Activated naive CD4-positive, alpha-beta T cell treated with anti-CD3 and anti-CD28 coated beads, Interleukin-2, amount 10 ng/mL, durations not matched to agents 7 days and 5 days (primary cell): ENCODE measurements around the gene RPS26.
A peak's percentile ranks its signal among the peaks of the same experiment; 100 is the strongest.

ENCODE experiments used
- CTCF ChIA-PET: fragments of 350-600 bp; sonication (Branson Sonifier 250); formaldehyde crosslinking; loops from one replicate; lab custom pipeline; 2021; ENCODE audit warnings: antibody characterized with exemption; lab: Charles Lee
- DNase-seq: peaks from one replicate; pipeline ENCODE4 v3.0.0-alpha.2; 2020
- H3K27ac Mint-ChIP-seq: one replicate; pipeline ENCODE4 v1.8.0; 2021; ENCODE audit warnings: mild to moderate bottlenecking, moderate library complexity, mixed read lengths
- H3K27me3 Mint-ChIP-seq: one replicate; pipeline ENCODE4 v1.8.0; 2021; ENCODE audit warnings: mild to moderate bottlenecking, mixed read lengths
- H3K36me3 Mint-ChIP-seq: one replicate; pipeline ENCODE4 v1.8.0; 2021; ENCODE audit warnings: mixed read lengths
- H3K4me1 Mint-ChIP-seq: one replicate; pipeline ENCODE4 v1.8.0; 2021; ENCODE audit warnings: mixed read lengths
- H3K4me3 Mint-ChIP-seq: one replicate; pipeline ENCODE4 v1.8.0; 2021; ENCODE audit warnings: mild to moderate bottlenecking, moderate library complexity, mixed read lengths
- H3K9me3 Mint-ChIP-seq: one replicate; pipeline ENCODE4 v1.8.0; 2021; ENCODE audit warnings: mixed read lengths

RPS26 gene

GRCh38 chr12:56007564-56008559 is 33.9 kb upstream of the RPS26 start:
- CTCF ChIA-PET = interaction anchor here (2.0 to 2.5 kb wide), 2 partner anchors 12 to 22 kb away, joined by 10 to 12 read pairs; partner anchors contain the start of gene SUOX
- peak overlapping the region; percentile 77 for H3K4me3 Mint-ChIP-seq
- H3K9me3 Mint-ChIP-seq = no peaks in the 10 kb centered on the region
- peak overlapping the region; percentile 40 for H3K27ac Mint-ChIP-seq
- peak; percentile 79 for DNase-seq
- H3K27me3 Mint-ChIP-seq = peaks cover 15% of the 10 kb centered on the region
- peaks cover 8% of the 10 kb centered on the region for H3K36me3 Mint-ChIP-seq
- peaks cover 36% of the 10 kb centered on the region for H3K4me1 Mint-ChIP-seq

- H3K27ac Mint-ChIP-seq = no peak overlapping the region
- H3K4me3 Mint-ChIP-seq = no peak overlapping the region
- H3K27me3 Mint-ChIP-seq = peaks cover 11% of the 10 kb centered on the region
- peaks cover 35% of the 10 kb centered on the region for H3K4me1 Mint-ChIP-seq
- no peak for DNase-seq
- no peaks in the 10 kb centered on the region for H3K9me3 Mint-ChIP-seq
- H3K36me3 Mint-ChIP-seq = peaks cover 6% of the 10 kb centered on the region
- CTCF ChIA-PET = interaction anchor here (0.9 to 1.1 kb wide), 2 partner anchors 9 to 13 kb away, joined by 3 to 7 read pairs; partner anchors contain the start of gene SUOX
Observed at GRCh38 chr12:56010111-56010570, 31.6 kb upstream of the RPS26 start.

GRCh38 chr12:56011509-56012090 is 30.1 kb upstream of the RPS26 start:
- Mint-ChIP-seq H3K27ac (no peak overlapping the region), H3K4me3 (no peak overlapping the region), H3K9me3 (no peaks in the 10 kb centered on the region), H3K36me3 (peaks cover 6% of the 10 kb centered on the region), H3K27me3 (peaks cover 11% of the 10 kb centered on the region), H3K4me1 (peaks cover 34% of the 10 kb centered on the region)
- CTCF ChIA-PET = interaction anchor here (0.5 to 1.0 kb wide), 2 partner anchors 68 to 1678 kb away, joined by 3 to 5 read pairs; no protein-coding TSS in a partner anchor
- no peak for DNase-seq

DNA sequence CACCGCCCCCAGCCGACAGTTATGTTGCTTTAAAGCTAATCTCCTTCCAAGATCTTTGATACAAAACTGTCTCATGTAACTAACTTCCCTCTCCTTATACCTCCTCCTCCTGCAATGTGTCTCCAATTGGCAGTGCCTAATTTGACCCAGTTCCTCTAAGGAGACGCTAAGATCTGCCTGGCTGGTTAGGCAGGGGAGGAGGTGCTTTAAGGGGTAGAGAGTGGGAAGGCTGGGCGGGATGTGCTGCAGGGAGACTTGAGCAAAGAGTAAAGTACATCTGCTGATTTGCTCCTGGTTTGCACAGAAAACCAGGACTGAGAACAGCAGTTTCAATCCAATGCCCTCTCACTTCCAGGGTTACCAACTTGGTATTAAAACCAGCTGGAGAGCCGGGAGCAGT is 28.2 kb upstream of the RPS26 start:
- CTCF ChIA-PET = interaction anchor here (1.3 to 1.6 kb wide), 2 partner anchors 16 to 18 kb away, joined by 5 read pairs; no protein-coding TSS in a partner anchor
- Mint-ChIP-seq H3K36me3 (peaks cover 11% of the 10 kb centered on the region), H3K4me1 (peaks cover 27% of the 10 kb centered on the region), H3K27me3 (peaks cover 7% of the 10 kb centered on the region), H3K4me3 (no peak overlapping the region), H3K27ac (no peak overlapping the region), H3K9me3 (no peaks in the 10 kb centered on the region)
- DNase-seq = no peak

GRCh38 chr12:56014205-56014604 is 27.5 kb upstream of the RPS26 start:
- no peak for DNase-seq
- peaks cover 24% of the 10 kb centered on the region for H3K4me1 Mint-ChIP-seq
- H3K27me3 Mint-ChIP-seq = peaks cover 7% of the 10 kb centered on the region
- no peaks in the 10 kb centered on the region for H3K9me3 Mint-ChIP-seq
- H3K27ac Mint-ChIP-seq = no peak overlapping the region
- H3K36me3 Mint-ChIP-seq = peaks cover 12% of the 10 kb centered on the region
- H3K4me3 Mint-ChIP-seq = no peak overlapping the region
- CTCF ChIA-PET = interaction anchor here (1.3 to 1.6 kb wide), 2 partner anchors 15 to 18 kb away, joined by 5 read pairs; no protein-coding TSS in a partner anchor

DNA sequence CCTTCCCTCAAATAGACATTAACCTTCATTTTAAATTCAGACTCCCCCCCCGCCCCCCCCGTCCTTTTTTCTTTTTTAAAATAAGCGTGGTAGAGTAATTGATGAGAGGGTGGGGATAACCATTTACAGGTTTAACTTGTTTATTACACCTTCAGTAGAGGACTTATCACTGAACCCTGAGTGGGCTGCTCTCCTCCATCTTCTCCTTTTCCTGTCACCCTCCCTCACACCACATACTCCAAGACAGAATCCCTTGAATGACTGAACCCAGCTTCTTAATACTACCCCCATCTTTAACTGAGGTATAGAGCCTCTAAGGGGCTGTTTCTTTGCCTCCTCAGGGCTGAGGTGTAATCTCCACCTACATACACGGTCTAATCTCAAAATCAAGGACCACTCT is 24.5 kb upstream of the RPS26 start:
- peaks cover 3% of the 10 kb centered on the region for H3K27me3 Mint-ChIP-seq
- H3K4me1 Mint-ChIP-seq = peaks cover 41% of the 10 kb centered on the region
- CTCF ChIA-PET = interaction anchor here (1.1 kb wide), 1 partner anchor 278 kb away, joined by 3 read pairs; no protein-coding TSS in a partner anchor
- H3K36me3 Mint-ChIP-seq = peaks cover 12% of the 10 kb centered on the region
- no peak overlapping the region for H3K27ac Mint-ChIP-seq
- no peak overlapping the region for H3K4me3 Mint-ChIP-seq
- H3K9me3 Mint-ChIP-seq = no peaks in the 10 kb centered on the region
- DNase-seq = no peak

GRCh38 chr12:56018356-56018755 is 23.4 kb upstream of the RPS26 start:
- Mint-ChIP-seq H3K27ac (no peak overlapping the region), H3K36me3 (peaks cover 10% of the 10 kb centered on the region), H3K27me3 (peaks cover 3% of the 10 kb centered on the region), H3K4me3 (no peak overlapping the region), H3K9me3 (no peaks in the 10 kb centered on the region), H3K4me1 (peaks cover 51% of the 10 kb centered on the region)
- no peak for DNase-seq
- CTCF ChIA-PET = interaction anchor here (0.9 kb wide), 1 partner anchor 22 kb away, joined by 3 read pairs; the partner anchor contains the start of gene SUOX

DNA sequence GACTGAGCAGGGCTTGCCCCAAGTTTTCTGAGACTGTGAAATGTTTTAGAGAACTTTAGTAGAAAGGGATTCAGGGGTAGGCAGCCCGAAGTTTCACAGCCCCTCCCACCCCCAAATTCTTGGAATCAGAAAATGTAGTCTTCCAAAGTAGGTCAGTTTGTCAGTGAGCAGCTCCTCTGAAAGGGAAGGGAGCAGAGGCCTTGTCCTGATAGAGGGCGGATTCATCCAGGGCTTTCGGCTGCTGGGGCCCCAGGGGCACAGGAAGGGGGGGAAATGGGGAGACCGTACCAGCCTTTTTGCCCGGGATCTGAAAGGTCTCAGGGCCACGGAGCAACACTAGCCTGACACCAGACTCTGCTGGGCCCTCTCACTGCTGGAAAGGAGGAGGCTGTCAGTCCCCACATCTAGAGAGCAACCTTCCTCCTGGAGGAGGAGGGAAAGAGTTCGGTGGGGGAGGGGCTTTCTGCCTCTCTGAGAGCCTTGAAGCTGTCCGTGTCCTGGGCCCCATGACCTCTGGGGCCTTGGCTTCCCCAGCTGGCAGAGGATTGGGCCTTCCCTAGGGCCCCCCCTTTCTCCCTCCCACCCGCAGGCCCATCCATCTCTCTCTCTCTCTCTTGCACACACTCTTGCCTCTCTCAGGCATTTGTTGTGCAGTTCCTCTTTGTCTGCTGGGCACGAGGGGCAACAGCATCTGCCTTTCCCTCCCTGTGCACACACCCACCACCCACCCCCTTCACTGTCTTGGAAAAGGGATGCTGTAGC is 21.1 kb upstream of the RPS26 start, which contains the start of gene IKZF4:
TSS of gene IKZF4 (plus strand) at position 621 of the 762 bp plus-strand sequence. CDS start 451 bp downstream, outside the sequence.
- H3K4me1 Mint-ChIP-seq = peaks cover 60% of the 10 kb centered on the region
- DNase-seq = peak; percentile 55
- peaks cover 20% of the 10 kb centered on the region for H3K36me3 Mint-ChIP-seq
- H3K27me3 Mint-ChIP-seq = peaks cover 3% of the 10 kb centered on the region
- no peaks in the 10 kb centered on the region for H3K9me3 Mint-ChIP-seq
- CTCF ChIA-PET = interaction anchor here (1.5 to 2.6 kb wide), 2 partner anchors 9 to 24 kb away, joined by 8 to 11 read pairs; partner anchors contain the start of gene SUOX
- H3K27ac Mint-ChIP-seq = peak within 1 kb of the TSS; percentile 90
- peak within 1 kb of the TSS; percentile 91 for H3K4me3 Mint-ChIP-seq

- H3K27me3 Mint-ChIP-seq = peaks cover 3% of the 10 kb centered on the region
- H3K36me3 Mint-ChIP-seq = peaks cover 28% of the 10 kb centered on the region
- CTCF ChIA-PET = interaction anchor here (2.6 to 10.4 kb wide), 2 partner anchors 8 to 28 kb away, joined by 11 to 128 read pairs; partner anchors contain the start of gene SUOX
- no peak for DNase-seq
- no peaks in the 10 kb centered on the region for H3K9me3 Mint-ChIP-seq
- H3K4me1 Mint-ChIP-seq = peaks cover 59% of the 10 kb centered on the region
- peak overlapping the region; percentile 91 for H3K4me3 Mint-ChIP-seq
- peak overlapping the region; percentile 90 for H3K27ac Mint-ChIP-seq
Observed at GRCh38 chr12:56021889-56022497, 19.7 kb upstream of the RPS26 start.

- Mint-ChIP-seq H3K36me3 (peaks cover 67% of the 10 kb centered on the region), H3K4me3 (peak overlapping the region; percentile 24), H3K27ac (peak overlapping the region; percentile 86), H3K9me3 (no peaks in the 10 kb centered on the region), H3K27me3 (no peaks in the 10 kb centered on the region), H3K4me1 (peaks cover 57% of the 10 kb centered on the region)
- no peak for DNase-seq
- CTCF ChIA-PET = interaction anchor here (0.7 to 10.4 kb wide), 14 partner anchors 8 to 1668 kb away, joined by 3 to 128 read pairs (median 7); partner anchors contain the start of genes IKZF4, RAB5B and SUOX
Observed at GRCh38 chr12:56028511-56029165, 13.1 kb upstream of the RPS26 start.

DNA sequence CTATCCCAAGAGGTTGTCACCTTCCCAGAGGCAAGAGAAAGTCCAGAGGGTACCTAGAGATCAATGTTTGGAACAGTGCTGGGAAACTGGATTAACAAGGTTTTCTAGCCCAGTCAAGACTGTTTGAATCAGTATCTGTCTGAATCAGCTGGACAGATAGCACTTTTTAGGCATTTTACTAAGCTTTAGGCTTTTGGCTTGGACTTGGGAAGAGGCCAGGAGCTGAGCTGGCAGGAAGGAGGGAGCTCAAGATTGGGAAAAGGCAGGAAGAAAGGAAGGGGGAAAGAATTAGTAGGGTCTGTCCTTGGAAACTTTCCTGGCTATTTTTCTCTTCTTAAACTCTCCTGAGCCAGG is 12.6 kb upstream of the RPS26 start:
- H3K4me1 Mint-ChIP-seq = peaks cover 53% of the 10 kb centered on the region
- CTCF ChIA-PET = interaction anchor here (0.7 to 10.4 kb wide), 16 partner anchors 8 to 290 kb away, joined by 3 to 128 read pairs (median 6); partner anchors contain the start of genes IKZF4, RAB5B and SUOX
- peaks cover 65% of the 10 kb centered on the region for H3K36me3 Mint-ChIP-seq
- H3K27ac Mint-ChIP-seq = peak overlapping the region; percentile 86
- DNase-seq = no peak
- H3K27me3 Mint-ChIP-seq = no peaks in the 10 kb centered on the region
- H3K4me3 Mint-ChIP-seq = no peak overlapping the region
- H3K9me3 Mint-ChIP-seq = no peaks in the 10 kb centered on the region

- Mint-ChIP-seq H3K9me3 (no peaks in the 10 kb centered on the region), H3K4me3 (no peak overlapping the region), H3K27ac (peak overlapping the region; percentile 6), H3K36me3 (peaks cover 70% of the 10 kb centered on the region), H3K27me3 (no peaks in the 10 kb centered on the region), H3K4me1 (peaks cover 53% of the 10 kb centered on the region)
- CTCF ChIA-PET = interaction anchor here (0.7 to 10.4 kb wide), 17 partner anchors 9 to 291 kb away, joined by 3 to 128 read pairs (median 5); partner anchors contain the start of genes IKZF4, RAB5B and SUOX
- peak; percentile 70 for DNase-seq
Observed at GRCh38 chr12:56029666-56030293, 11.9 kb upstream of the RPS26 start.
